Measurements from ENCODE around the gene FBP2. TPM values are rescaled to one million over a fixed set of nuclear protein-coding genes. Genes with fewer than 3 reads are reported as not detected.
A peak's percentile ranks its signal among the peaks of the same experiment; 100 is the strongest.

The FBP2 gene
- total RNA-seq, 4 donors from 2014 or later = not detected

DNA sequence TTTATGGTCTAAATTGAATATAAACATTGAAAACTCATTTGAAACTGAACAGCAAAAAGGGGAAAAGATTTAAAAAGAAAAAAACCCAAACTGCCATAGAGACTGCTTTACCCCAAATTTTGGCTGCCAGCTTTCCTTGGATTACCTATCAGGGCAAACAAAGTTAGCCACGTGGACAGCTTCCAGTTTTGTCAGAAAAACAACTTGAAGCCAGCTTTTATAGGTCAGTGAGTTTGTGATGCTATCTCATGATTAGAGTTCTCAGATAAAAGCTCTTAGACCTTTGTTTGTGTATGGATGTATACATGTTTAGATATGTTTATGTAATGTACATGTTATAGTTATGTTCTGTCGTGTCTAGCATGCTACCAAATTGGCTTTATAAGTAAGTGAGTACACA is 16.1 kb downstream of the FBP2 start:
- H3K9me3 ChIP-seq = no peaks in the 10 kb centered on the region
- intact Hi-C loops (cut with DNase I) = no loop called here
- H3K4me1 ChIP-seq = peaks cover 0 to 8% (median 0%) of the 10 kb centered on the region in 4 donors
- TF ChIP-seq EP300 (IDR thresholded peaks at IDR 0.05) (no peak), POLR2AphosphoS5 (IDR thresholded peaks at IDR 0.05) (no peak), POLR2A (IDR thresholded peaks at IDR 0.05; ENCODE audit: low read depth) (no peak)
- TF ChIP-seq, protein P1, sequence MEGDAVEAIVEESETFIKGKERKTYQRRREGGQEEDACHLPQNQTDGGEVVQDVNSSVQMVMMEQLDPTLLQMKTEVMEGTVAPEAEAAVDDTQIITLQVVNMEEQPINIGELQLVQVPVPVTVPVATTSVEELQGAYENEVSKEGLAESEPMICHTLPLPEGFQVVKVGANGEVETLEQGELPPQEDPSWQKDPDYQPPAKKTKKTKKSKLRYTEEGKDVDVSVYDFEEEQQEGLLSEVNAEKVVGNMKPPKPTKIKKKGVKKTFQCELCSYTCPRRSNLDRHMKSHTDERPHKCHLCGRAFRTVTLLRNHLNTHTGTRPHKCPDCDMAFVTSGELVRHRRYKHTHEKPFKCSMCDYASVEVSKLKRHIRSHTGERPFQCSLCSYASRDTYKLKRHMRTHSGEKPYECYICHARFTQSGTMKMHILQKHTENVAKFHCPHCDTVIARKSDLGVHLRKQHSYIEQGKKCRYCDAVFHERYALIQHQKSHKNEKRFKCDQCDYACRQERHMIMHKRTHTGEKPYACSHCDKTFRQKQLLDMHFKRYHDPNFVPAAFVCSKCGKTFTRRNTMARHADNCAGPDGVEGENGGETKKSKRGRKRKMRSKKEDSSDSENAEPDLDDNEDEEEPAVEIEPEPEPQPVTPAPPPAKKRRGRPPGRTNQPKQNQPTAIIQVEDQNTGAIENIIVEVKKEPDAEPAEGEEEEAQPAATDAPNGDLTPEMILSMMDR (IDR thresholded peaks at IDR 0.05) = no peak
- H3K36me3 ChIP-seq = no peaks in the 10 kb centered on the region
- no peak overlapping the region for H3K27ac ChIP-seq (replicated peaks in 1 of 4)
- WGBS = 38% methylated on average over 2 of the region's 2 CpGs
- no peak for DNase-seq (ENCODE audit: extremely low spot score)
- H3K27me3 ChIP-seq = peaks cover 0 to 3% (median 0%) of the 10 kb centered on the region in 4 donors
- H3K4me3 ChIP-seq = no peak overlapping the region

DNA sequence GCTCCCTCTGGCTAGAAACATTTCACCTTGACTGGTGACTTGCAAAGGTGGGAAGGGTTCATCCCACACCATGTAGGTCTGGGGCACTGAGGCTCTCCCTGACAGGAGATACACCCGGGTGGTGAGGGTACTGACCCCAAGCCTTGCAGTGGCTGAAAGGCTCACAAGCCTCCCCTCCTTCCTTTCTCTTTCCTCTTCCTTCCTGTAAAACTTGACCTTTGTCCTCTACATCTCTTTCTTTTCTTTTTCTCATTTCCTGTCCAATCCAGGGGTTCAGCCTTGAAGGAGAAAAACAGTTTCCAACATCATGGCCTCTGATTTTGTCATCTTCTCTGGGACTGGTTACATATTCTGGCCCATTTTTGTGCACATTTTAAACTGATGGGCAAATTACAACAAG is 16.6 kb downstream of the FBP2 start:
- no peak overlapping the region for H3K27ac ChIP-seq (replicated peaks in 1 of 4)
- WGBS = 0% methylated on average over 1 of the region's 1 CpG
- H3K4me3 ChIP-seq = no peak overlapping the region
- no peaks in the 10 kb centered on the region for H3K36me3 ChIP-seq
- intact Hi-C loops (cut with DNase I) = no loop called here
- DNase-seq (ENCODE audit: extremely low spot score) = no peak
- H3K4me1 ChIP-seq = peaks cover 0 to 8% (median 0%) of the 10 kb centered on the region in 4 donors
- peaks cover 0 to 3% (median 0%) of the 10 kb centered on the region in 4 donors for H3K27me3 ChIP-seq
- no peak for TF ChIP-seq POLR2AphosphoS5 (IDR thresholded peaks at IDR 0.05)
- TF ChIP-seq, protein P1 (IDR thresholded peaks at IDR 0.05) = no peak
- TF ChIP-seq POLR2A (IDR thresholded peaks at IDR 0.05; ENCODE audit: low read depth) = no peak
- no peak for TF ChIP-seq EP300 (IDR thresholded peaks at IDR 0.05)
- H3K9me3 ChIP-seq = no peaks in the 10 kb centered on the region

DNA sequence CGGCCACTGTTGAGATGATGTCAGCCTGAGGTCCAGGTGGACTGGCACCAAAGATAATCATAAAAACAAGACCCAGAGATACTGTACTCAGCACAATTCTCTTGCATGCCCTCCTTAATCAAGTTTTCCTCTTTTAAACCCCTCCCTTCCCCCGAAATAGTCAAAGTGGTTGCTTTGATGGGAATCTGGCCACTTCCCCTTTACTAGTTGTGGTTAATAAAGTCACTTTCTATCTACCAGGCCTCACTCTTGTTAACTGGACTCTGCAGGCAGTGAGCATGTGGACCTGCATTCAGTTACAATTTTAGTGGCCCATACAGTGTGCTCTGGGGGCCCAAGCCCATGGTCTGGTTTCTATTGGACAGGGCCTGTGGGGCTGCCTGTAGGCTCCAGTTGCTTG is 17.5 kb downstream of the FBP2 start:
- H3K36me3 ChIP-seq = no peaks in the 10 kb centered on the region
- H3K4me3 ChIP-seq = no peak overlapping the region
- intact Hi-C loops (cut with DNase I) = no loop called here
- no peaks in the 10 kb centered on the region for H3K9me3 ChIP-seq
- DNase-seq (ENCODE audit: extremely low spot score) = no peak
- no peak overlapping the region for H3K27ac ChIP-seq (replicated peaks in 1 of 4)
- 92% methylated on average over 2 of the region's 2 CpGs for WGBS
- TF ChIP-seq POLR2A (IDR thresholded peaks at IDR 0.05; ENCODE audit: low read depth) (no peak), POLR2AphosphoS5 (IDR thresholded peaks at IDR 0.05) (no peak), EP300 (IDR thresholded peaks at IDR 0.05) (no peak)
- TF ChIP-seq, protein P1 (IDR thresholded peaks at IDR 0.05) = no peak
- H3K4me1 ChIP-seq = peaks cover 0 to 8% (median 0%) of the 10 kb centered on the region in 4 donors
- peaks cover 0 to 3% (median 0%) of the 10 kb centered on the region in 4 donors for H3K27me3 ChIP-seq

DNA sequence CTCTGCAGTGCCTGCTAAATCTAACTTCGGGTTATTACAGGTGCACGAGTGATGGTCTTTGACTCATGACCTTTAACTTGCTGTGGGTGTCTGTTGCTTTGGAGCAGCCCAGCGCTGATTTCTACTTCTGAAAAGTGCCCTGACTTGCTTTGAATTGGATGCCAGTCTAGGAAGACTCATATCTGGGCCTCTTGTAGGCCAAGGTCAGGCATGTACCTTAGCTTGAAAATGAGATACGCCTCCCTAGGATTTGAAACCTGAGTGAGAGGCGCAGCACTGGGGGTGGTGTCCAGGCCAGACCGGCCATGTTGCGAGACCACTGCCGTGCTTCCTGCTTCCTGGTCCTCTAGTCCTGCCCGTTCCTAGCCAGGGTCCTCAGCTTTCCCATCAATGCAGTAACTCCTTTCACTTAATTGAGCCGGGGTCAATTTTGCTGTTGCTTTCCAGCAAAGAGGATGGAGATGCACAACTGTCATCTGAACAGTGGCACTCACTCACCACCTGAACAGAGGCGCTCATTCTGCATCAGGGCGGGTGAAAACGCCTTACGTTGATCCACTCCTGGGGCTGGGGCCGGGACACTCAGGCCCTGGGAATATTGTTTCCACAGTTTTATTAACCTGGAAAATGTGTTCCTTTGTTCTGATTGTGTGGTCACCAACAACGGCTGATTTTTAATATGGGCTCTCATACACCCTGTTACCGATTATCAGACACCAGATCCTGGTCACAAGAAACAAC is 24.5 kb downstream of the FBP2 start:
- 94% methylated on average over 15 of the region's 17 CpGs for WGBS
- DNase-seq (ENCODE audit: extremely low spot score) = peak; percentile 89
- no peak overlapping the region for H3K27ac ChIP-seq (replicated peaks in 1 of 4)
- intact Hi-C loops (cut with DNase I) = no loop called here
- TF ChIP-seq POLR2A (IDR thresholded peaks at IDR 0.05; ENCODE audit: low read depth) = no peak
- TF ChIP-seq, protein P1 (IDR thresholded peaks at IDR 0.05) = no peak
- TF ChIP-seq POLR2AphosphoS5 (IDR thresholded peaks at IDR 0.05) = no peak
- TF ChIP-seq EP300 (IDR thresholded peaks at IDR 0.05) = no peak
- no peaks in the 10 kb centered on the region for H3K9me3 ChIP-seq
- no peaks in the 10 kb centered on the region for H3K36me3 ChIP-seq
- no peaks in the 10 kb centered on the region for H3K4me1 ChIP-seq
- H3K4me3 ChIP-seq = no peak overlapping the region
- H3K27me3 ChIP-seq = peaks cover 0 to 3% (median 0%) of the 10 kb centered on the region in 4 donors

Measured in esophagus muscularis mucosa (tissue), 4 donors.